Activated T-cell treated with anti-CD3 and anti-CD28 coated beads, Interleukin-2, amount 50 U/mL, for 4 hours (primary cell): ENCODE measurements around the gene LYRM1. TPM values are rescaled to one million over a fixed set of nuclear protein-coding genes. Genes with fewer than 3 reads are reported as not detected.
"Not testable (repeated sequence)": the region's sequence is repeated elsewhere in the genome, so short reads cannot be mapped to it uniquely, and the experiment has no call there.

Source experiments
- ATAC-seq, 2 donors: fragments of 200-7000 bp; cut with Tn5 transposase; one replicate each; pipeline ENCODE4 v1.10.0; 2021
- DNase-seq: peaks from one replicate; pipeline ENCODE4 v3.0.0-alpha.2; 2020
- H3K27me3 Mint-ChIP-seq: one replicate; pipeline ENCODE4 v1.8.0; 2021; ENCODE audit warnings: low read depth, mixed read lengths
- H3K36me3 Mint-ChIP-seq: one replicate; pipeline ENCODE4 v1.8.0; 2022; ENCODE audit warnings: mixed read lengths; ENCODE audit not compliant: insufficient read depth
- H3K4me1 Mint-ChIP-seq: one replicate; pipeline ENCODE4 v1.8.0; 2021; ENCODE audit warnings: low read depth, mixed read lengths
- H3K4me3 Mint-ChIP-seq: one replicate; pipeline ENCODE4 v1.8.0; 2021; ENCODE audit warnings: mild to moderate bottlenecking, moderate library complexity, mixed read lengths
- H3K9me3 Mint-ChIP-seq: one replicate; pipeline ENCODE4 v1.8.0; 2021; ENCODE audit warnings: mixed read lengths
- total RNA-seq, 3 donors: library from RNA; stranded (reverse); gene quantifications; one replicate each; pipeline ENCODE4 v1.2.1, GENCODE V29; 2021

The LYRM1 gene
- total RNA-seq, 3 donors from 2014 or later: 16.0 to 18.2 (median 16.4) TPM

GRCh38 chr16:20925751-20926150, 25.2 kb downstream of the LYRM1 start:
- peaks cover 13% of the 10 kb centered on the region for H3K36me3 Mint-ChIP-seq
- no peaks in the 10 kb centered on the region for H3K27me3 Mint-ChIP-seq
- DNase-seq (no peak), ATAC-seq (no peak)
- H3K4me3 Mint-ChIP-seq: no peak overlapping the region
- no peaks in the 10 kb centered on the region for H3K4me1 Mint-ChIP-seq
- no peaks in the 10 kb centered on the region for H3K9me3 Mint-ChIP-seq

DNA sequence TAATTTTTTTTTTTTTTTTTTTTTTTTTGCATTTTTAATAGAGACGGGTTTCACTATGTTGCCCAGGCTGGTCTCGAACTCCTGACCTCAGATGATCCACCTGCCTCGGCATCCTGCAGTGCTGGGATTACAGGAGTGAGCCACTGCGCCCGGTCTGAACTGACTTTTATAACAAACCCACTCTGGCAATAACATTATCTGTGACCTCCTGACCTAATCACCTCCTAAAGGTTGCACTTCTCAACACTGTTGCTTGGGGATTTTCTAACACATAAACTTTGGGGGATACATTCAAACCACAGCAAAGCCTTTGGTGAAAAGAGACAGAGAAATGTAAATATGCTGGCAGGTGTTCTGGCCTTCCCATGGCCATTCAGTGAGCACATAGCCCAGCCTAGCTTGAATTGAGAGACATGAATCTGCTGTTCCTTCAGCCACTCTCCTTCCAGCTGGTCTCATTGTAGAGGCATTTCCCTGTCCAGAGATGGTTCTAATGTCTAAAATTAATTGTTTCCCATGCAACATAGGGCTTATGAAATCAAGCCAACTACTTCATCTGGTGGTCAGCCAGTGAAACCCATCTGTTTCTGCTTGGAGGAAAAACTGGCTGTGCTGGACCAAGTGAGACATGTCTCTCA, 28.3 kb downstream of the LYRM1 start:
- no peak for ATAC-seq
- H3K9me3 Mint-ChIP-seq: no peaks in the 10 kb centered on the region

GRCh38 chr16:20929676-20930364, 29.2 kb downstream of the LYRM1 start:
- not testable (repeated sequence) for ATAC-seq, H3K9me3 Mint-ChIP-seq, DNase-seq, H3K4me1 Mint-ChIP-seq, H3K4me3 Mint-ChIP-seq, H3K27me3 Mint-ChIP-seq, H3K36me3 Mint-ChIP-seq

More for the DNA sequence above, 28.3 kb downstream of the LYRM1 start:
- no peak for DNase-seq
- Mint-ChIP-seq H3K4me3 (no peak overlapping the region), H3K27me3 (no peaks in the 10 kb centered on the region), H3K4me1 (no peaks in the 10 kb centered on the region), H3K36me3 (peaks cover 10% of the 10 kb centered on the region)

GRCh38 chr16:20930365-20930690, 29.8 kb downstream of the LYRM1 start:
- no peak for ATAC-seq
- H3K9me3 Mint-ChIP-seq: no peaks in the 10 kb centered on the region

DNA sequence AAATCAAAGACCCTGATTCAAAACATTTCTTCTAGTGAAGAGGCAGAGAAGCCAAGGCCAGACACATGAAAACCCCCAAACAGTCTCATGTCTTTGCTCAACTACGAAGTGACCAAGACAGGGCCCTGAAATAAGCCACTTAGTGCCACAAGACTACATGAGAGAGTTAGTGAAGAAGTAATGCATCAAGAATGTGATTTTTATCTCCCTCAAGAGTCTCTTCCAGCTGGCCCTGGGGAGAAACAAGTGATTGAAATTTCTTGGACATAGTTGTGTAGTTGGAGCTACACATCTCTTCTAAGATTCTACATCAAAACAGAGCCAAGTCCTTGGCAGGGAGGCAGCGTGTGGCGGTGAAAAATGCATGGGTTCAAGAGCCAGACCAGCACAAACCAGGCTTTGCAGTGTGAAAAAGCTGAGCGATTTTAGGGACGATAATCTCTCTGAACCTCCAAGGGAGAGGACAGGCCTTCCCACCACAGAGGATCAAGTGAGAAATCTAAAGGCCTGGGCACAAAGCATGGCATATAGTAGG, 30.6 kb downstream of the LYRM1 start:
- ATAC-seq: no peak
- Mint-ChIP-seq H3K36me3 (no peaks in the 10 kb centered on the region), H3K4me3 (no peak overlapping the region)

More at GRCh38 chr16:20930365-20930690, 29.8 kb downstream of the LYRM1 start:
- H3K4me3 Mint-ChIP-seq: no peak overlapping the region
- H3K36me3 Mint-ChIP-seq: peaks cover 6% of the 10 kb centered on the region
- no peaks in the 10 kb centered on the region for H3K4me1 Mint-ChIP-seq
- no peak for DNase-seq
- no peaks in the 10 kb centered on the region for H3K27me3 Mint-ChIP-seq

GRCh38 chr16:20933589-20933988, 33.0 kb downstream of the LYRM1 start:
- H3K4me3 Mint-ChIP-seq: no peak overlapping the region
- H3K4me1 Mint-ChIP-seq: peaks cover 2% of the 10 kb centered on the region
- H3K36me3 Mint-ChIP-seq: no peaks in the 10 kb centered on the region
- ATAC-seq: no peak
- H3K9me3 Mint-ChIP-seq: no peaks in the 10 kb centered on the region
- DNase-seq: no peak
- no peaks in the 10 kb centered on the region for H3K27me3 Mint-ChIP-seq

More for the DNA sequence above, 30.6 kb downstream of the LYRM1 start:
- no peaks in the 10 kb centered on the region for H3K27me3 Mint-ChIP-seq
- no peak for DNase-seq
- H3K4me1 Mint-ChIP-seq: no peaks in the 10 kb centered on the region
- no peaks in the 10 kb centered on the region for H3K9me3 Mint-ChIP-seq

DNA sequence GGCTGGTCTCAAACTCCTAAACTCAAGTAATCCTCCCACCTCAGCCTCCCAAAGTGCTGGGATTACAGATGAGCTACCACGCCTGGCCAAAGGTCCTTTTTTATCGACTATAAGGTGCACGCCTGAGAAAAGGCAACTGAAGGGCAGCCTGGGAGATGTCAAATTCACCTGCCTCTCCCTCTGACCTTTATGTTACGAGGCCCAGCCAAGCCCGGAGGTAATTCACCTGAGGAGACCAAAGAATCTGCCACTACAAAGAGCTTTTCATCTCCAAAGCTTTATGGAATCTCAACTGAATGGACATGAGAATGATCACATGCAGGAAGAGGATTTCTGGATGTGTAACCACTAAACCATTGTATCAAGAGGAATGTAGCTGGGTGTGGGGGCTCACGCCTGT, 37.2 kb downstream of the LYRM1 start:
- Mint-ChIP-seq H3K4me3 (no peak overlapping the region), H3K4me1 (peaks cover 9% of the 10 kb centered on the region), H3K9me3 (no peaks in the 10 kb centered on the region), H3K36me3 (no peaks in the 10 kb centered on the region), H3K27me3 (no peaks in the 10 kb centered on the region)
- ATAC-seq (no peak), DNase-seq (no peak)

DNA sequence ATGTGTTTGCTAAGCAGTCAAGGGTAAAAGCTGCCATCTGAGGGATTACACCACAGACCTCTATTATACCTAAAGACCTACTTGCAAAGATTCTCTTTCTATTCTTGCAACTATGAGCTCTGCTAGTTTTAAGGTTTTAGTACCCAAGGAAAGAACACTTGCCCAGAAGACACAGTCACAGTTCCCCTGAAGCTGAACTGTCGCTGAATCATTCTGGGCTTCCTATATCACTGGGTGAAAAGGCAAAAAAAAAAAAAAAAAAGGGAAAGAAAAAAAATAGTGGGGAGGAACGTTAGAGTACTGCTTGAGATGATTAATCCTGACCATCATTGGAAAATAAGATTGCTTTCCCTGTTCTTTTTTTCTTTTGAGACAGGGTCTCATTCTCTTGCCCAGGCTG, 37.9 kb downstream of the LYRM1 start:
- ATAC-seq (peak; percentile 53 to 80), DNase-seq (no peak)
- Mint-ChIP-seq H3K9me3 (no peaks in the 10 kb centered on the region), H3K4me3 (no peak overlapping the region), H3K27me3 (no peaks in the 10 kb centered on the region), H3K4me1 (peaks cover 9% of the 10 kb centered on the region), H3K36me3 (no peaks in the 10 kb centered on the region)

DNA sequence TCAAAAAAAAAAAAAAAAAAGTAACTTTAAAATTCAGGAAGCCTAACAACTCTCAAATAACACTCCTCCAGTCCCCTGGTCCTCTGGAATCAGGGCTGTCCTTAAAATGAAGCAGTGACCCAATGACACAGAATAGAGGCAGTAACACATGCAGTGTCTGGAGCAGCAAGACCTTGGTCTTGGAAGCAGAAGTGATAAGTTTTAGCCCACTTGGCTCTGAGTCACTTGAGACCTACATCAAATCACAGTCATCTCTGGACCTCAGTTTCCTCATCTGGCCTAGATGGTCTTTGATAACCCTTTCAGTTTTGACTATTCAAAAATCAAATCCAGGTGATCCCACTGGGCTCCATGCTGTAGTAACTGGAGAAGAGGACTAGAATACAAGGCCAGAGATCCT, 39.0 kb downstream of the LYRM1 start:
- DNase-seq: no peak
- H3K9me3 Mint-ChIP-seq: no peaks in the 10 kb centered on the region
- H3K4me1 Mint-ChIP-seq: peaks cover 10% of the 10 kb centered on the region
- H3K36me3 Mint-ChIP-seq: no peaks in the 10 kb centered on the region
- H3K27me3 Mint-ChIP-seq: no peaks in the 10 kb centered on the region
- no peak for ATAC-seq
- no peak overlapping the region for H3K4me3 Mint-ChIP-seq

DNA sequence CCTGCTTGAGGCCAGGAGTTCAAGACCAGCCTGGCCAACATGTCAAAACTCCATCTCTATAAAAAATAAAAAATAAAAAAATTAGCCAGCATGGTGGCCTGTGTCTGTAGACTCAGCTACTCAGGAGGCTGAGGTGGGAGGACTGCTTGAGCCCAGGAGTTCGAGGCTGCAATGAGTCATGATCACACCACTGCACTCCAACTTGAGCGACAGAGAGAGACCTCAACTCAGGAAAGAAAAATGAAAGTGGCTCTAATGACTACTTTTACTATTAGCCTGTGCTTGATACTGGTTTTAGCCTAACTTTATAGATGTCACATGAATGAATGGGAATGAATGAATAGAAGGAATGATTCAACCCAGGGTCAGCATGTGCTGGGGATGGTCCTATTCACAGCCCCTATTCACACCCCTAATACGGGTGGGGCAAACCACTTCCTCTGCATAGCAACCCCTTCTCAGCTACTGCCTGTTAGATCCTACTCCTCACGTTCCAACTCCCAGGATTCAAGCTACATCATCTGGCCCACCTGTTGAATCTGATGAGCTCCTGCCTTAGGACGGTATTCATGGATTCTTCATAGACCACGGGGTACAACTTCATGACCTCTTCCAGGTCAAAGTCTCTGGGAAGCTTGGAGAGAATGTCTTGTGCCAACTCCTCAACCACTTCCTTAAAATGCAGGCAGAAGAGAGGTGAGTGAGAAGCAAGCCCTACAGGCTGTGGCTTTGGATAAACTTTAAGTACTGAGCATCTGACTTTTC, 40.5 kb downstream of the LYRM1 start:
- DNase-seq (no peak), ATAC-seq (no peak)
- peaks cover 12% of the 10 kb centered on the region for H3K4me1 Mint-ChIP-seq
- no peaks in the 10 kb centered on the region for H3K9me3 Mint-ChIP-seq
- no peaks in the 10 kb centered on the region for H3K36me3 Mint-ChIP-seq
- H3K4me3 Mint-ChIP-seq: no peak overlapping the region
- no peaks in the 10 kb centered on the region for H3K27me3 Mint-ChIP-seq

- H3K9me3 Mint-ChIP-seq: no peaks in the 10 kb centered on the region
- no peak overlapping the region for H3K4me3 Mint-ChIP-seq
- ATAC-seq (no peak), DNase-seq (no peak)
- peaks cover 12% of the 10 kb centered on the region for H3K4me1 Mint-ChIP-seq
- H3K36me3 Mint-ChIP-seq: no peaks in the 10 kb centered on the region
- no peaks in the 10 kb centered on the region for H3K27me3 Mint-ChIP-seq
Observed at GRCh38 chr16:20941636-20941926, 41.0 kb downstream of the LYRM1 start.

GRCh38 chr16:20942256-20942655, 41.7 kb downstream of the LYRM1 start:
- H3K27me3 Mint-ChIP-seq: no peaks in the 10 kb centered on the region
- H3K4me3 Mint-ChIP-seq: no peak overlapping the region
- no peaks in the 10 kb centered on the region for H3K36me3 Mint-ChIP-seq
- ATAC-seq (no peak), DNase-seq (no peak)
- peaks cover 12% of the 10 kb centered on the region for H3K4me1 Mint-ChIP-seq
- H3K9me3 Mint-ChIP-seq: no peaks in the 10 kb centered on the region

DNA sequence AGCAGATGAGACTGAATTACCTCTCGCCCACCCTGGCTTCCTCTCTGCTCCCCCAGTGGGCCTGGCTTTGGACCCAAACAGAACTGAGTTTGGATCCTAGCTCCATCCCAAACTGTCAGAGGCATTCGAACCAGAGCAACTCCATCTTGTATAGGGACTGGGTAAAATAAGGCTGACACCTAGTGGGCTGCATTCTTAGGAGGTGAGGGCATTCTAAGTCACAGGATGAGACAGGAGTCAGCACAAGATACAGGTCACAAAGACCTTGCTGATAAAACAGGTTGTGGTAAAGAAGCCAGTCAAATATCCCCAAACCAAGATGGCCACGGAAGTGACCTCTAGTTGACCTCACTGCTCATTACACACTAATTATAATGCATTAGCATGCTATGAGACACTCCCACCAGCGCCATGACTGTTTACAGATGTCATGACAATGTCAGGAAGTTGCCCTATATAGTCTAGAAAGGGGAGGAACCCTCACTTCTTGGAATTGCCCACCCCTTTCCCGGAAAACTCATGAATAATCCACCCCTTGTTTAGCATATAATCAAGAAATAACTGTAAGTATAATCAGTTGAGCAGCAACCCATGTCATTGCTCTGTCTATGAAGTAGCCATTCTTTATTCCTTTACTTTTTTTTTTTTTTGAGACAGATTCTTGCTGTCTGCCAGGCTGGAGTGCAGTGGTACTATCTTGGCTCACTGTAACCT, 44.4 kb downstream of the LYRM1 start:
- Mint-ChIP-seq H3K27me3 (no peaks in the 10 kb centered on the region), H3K4me1 (peaks cover 8% of the 10 kb centered on the region), H3K9me3 (no peaks in the 10 kb centered on the region), H3K4me3 (no peak overlapping the region), H3K36me3 (no peaks in the 10 kb centered on the region)
- DNase-seq: no peak
- peak; percentile 77 to 84 for ATAC-seq

DNA sequence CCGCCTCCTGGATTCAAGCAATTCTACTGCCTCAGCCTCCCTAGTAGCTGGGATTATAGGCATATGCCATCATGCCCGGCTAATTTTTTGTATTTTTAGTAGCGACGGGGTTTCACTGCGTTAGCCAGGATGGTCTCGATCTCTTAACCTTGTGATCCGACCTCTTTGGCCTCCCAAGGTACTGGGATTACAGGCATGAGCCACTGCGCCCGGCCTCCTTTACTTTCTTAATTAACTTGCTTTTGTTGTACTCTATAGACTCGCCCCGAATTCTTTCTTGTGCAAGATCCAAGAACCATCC, 45.0 kb downstream of the LYRM1 start:
- not testable (repeated sequence) for ATAC-seq, DNase-seq, H3K4me3 Mint-ChIP-seq, H3K4me1 Mint-ChIP-seq, H3K36me3 Mint-ChIP-seq, H3K9me3 Mint-ChIP-seq, H3K27me3 Mint-ChIP-seq
